Left lung (tissue), 14 donors: ENCODE results near the gene FKRP. TPM values are rescaled to one million over a fixed set of nuclear protein-coding genes. Genes with fewer than 3 reads are reported as not detected.
A peak's percentile ranks its signal among the peaks of the same experiment; 100 is the strongest.

Experiments
- ATAC-seq: fragments of 200-7000 bp; cut with Tn5 transposase; one replicate; pipeline ENCODE4 v1.9.1; 2020; ENCODE audit warnings: moderate library complexity
- DNase-seq, 4 donors: peaks; one replicate each; pipeline ENCODE4 v3.0.0-alpha.2; 2013 to 2020
- H3K27ac ChIP-seq, 2 donors: fragments of 200-600 bp; sonication (generic) in 1 of 2; one replicate each; pipeline versions ENCODE4 v1.5.0 to v1.8.0; 2020 to 2021
- H3K27me3 ChIP-seq, 2 donors: fragments of 200-600 bp; sonication (generic) in 1 of 2; one replicate each; pipeline versions ENCODE4 v1.5.0 to v1.8.0; 2020 to 2021
- H3K36me3 ChIP-seq, 2 donors: fragments of 200-600 bp; sonication (generic) in 1 of 2; one replicate each; pipeline versions ENCODE4 v1.5.0 to v1.8.0; 2020 to 2021
- H3K4me1 ChIP-seq, 2 donors: fragments of 200-600 bp; one replicate each; pipeline ENCODE4 v1.8.0; 2021
- H3K4me3 ChIP-seq, 2 donors: fragments of 200-600 bp; sonication (generic) in 1 of 2; one replicate each; pipeline versions ENCODE4 v1.5.0 to v1.8.0; 2020 to 2021; ENCODE audit warnings: mild to moderate bottlenecking in 1 of 2
- H3K9me3 ChIP-seq, 2 donors: fragments of 200-600 bp; sonication (generic) in 1 of 2; one replicate each; pipeline versions ENCODE4 v1.5.0 to v1.8.0; 2020 to 2021
- CTCF ChIP-seq, 2 donors: fragments of 200-600 bp; sonication (generic) in 1 of 2; IDR thresholded peaks; one replicate each; pipeline versions ENCODE4 v1.5.0 to v1.8.0; 2021; ENCODE audit warnings: antibody characterized with exemption in 2 of 2
- intact Hi-C, 2 donors: fragments of 100-400 bp; cut with DNase I; formaldehyde crosslinking; loops; one replicate each; pipeline versions ENCODE4 v1.11.2 to v1.14.2; 2022
- long read RNA-seq, 12 donors: library from polyadenylated mRNA in 2 of 12; unstranded in 2 of 12; transcript quantifications; one replicate each; pipeline ENCODE4 v2.0.0 and lab custom pipeline, GENCODE V29; 2019 to 2026
- polyA plus RNA-seq, 6 donors: library from polyadenylated mRNA; unstranded; fragments of 120-200 nt; gene quantifications; one replicate each; pipeline ENCODE4 v1.2.1, GENCODE V29; 2013; ENCODE audit not compliant: insufficient read length in 6 of 6
- total RNA-seq, 2 donors: library from RNA; stranded (reverse); fragmentation: NEBNext Ultra II Directional; extraction: Animal tissue kit (Norgen Biotek cat#: 25700); gene quantifications; one replicate each; pipeline ENCODE4 v1.2.1, GENCODE V29; 2021
- donor health status: DM: no; HTN: yes; CAD: no.
- donor health status: DM: no; HTN: no; CAD: no.

FKRP gene
- 10 to 100 TPM; 18.8 to 20.9 TPM for total RNA-seq
- polyA plus RNA-seq: 10 to 100 TPM; 19.8 to 29.6 (median 25.4) TPM
- long read RNA-seq, donor 1, partial matches to known transcripts: 62 of 76 reads
- long read RNA-seq, donor 1, other reads (novel, unspliced or antisense): 6 of 76 reads
- long read RNA-seq, donor 2, partial matches to known transcripts: 13 of 53 reads
- long read RNA-seq, donor 2, other reads (novel, unspliced or antisense): 33 of 53 reads
- long read RNA-seq, donor 3, partial matches to known transcripts: 6 of 36 reads
- long read RNA-seq, donor 3, other reads (novel, unspliced or antisense): 25 of 36 reads
- long read RNA-seq, donor 4, partial matches to known transcripts: 0 of 1 reads
- long read RNA-seq, donor 4, other reads (novel, unspliced or antisense): 1 of 1 reads
- long read RNA-seq, donor 5, partial matches to known transcripts: 5 of 31 reads
- long read RNA-seq, donor 5, other reads (novel, unspliced or antisense): 24 of 31 reads
- long read RNA-seq, donor 6, partial matches to known transcripts: 0 of 2 reads
- long read RNA-seq, donor 6, other reads (novel, unspliced or antisense): 0 of 2 reads
- long read RNA-seq, donor 7, partial matches to known transcripts: 0 of 1 reads
- long read RNA-seq, donor 7, other reads (novel, unspliced or antisense): 0 of 1 reads
- long read RNA-seq, donor 8, partial matches to known transcripts: 0 of 3 reads
- long read RNA-seq, donor 8, other reads (novel, unspliced or antisense): 0 of 3 reads
- long read RNA-seq, donor 9: 0 reads
- long read RNA-seq, donor 10: 0 reads
- long read RNA-seq, donor 11: 0 reads
- long read RNA-seq, donor 12, partial matches to known transcripts: 21 of 44 reads
- long read RNA-seq, donor 12, other reads (novel, unspliced or antisense): 20 of 44 reads

GRCh38 chr19:46745521-46746280, at the start of gene FKRP:
Gene FKRP (plus strand): TSS chr19:46746057. CDS start chr19:46755451, 9,394 bp downstream.
- H3K4me1 ChIP-seq: peaks cover 5 to 65% of the 10 kb centered on the region in 2 donors
- H3K36me3 ChIP-seq: peaks cover 0 to 10% of the 10 kb centered on the region in 2 donors
- H3K4me3 ChIP-seq: peak within 1 kb of the TSS; percentile 86 to 98
- DNase-seq (peak in 1 of 4 donors; percentile 87), ATAC-seq (peak; percentile 64)
- intact Hi-C loops: no loop called here
- no peak for TF ChIP-seq CTCF (IDR thresholded peaks at IDR 0.05)
- no peaks in the 10 kb centered on the region for H3K27me3 ChIP-seq
- no peaks in the 10 kb centered on the region for H3K9me3 ChIP-seq
- peak within 1 kb of the TSS; percentile 81 to 85 for H3K27ac ChIP-seq

- peaks cover 0 to 96% of the 10 kb centered on the region in 2 donors for H3K36me3 ChIP-seq
- H3K27ac ChIP-seq: no peak overlapping the region
- H3K4me1 ChIP-seq: peaks cover 0 to 8% of the 10 kb centered on the region in 2 donors
- intact Hi-C loops: no loop called here
- DNase-seq (no peak), ATAC-seq (no peak)
- no peaks in the 10 kb centered on the region for H3K27me3 ChIP-seq
- H3K4me3 ChIP-seq: no peak overlapping the region
- H3K9me3 ChIP-seq: no peaks in the 10 kb centered on the region
- no peak for TF ChIP-seq CTCF (IDR thresholded peaks at IDR 0.05)
Observed at GRCh38 chr19:46696866-46697203, 49.0 kb upstream of the FKRP start.

GRCh38 chr19:46697204-46697960, 48.5 kb upstream of the FKRP start:
- Histone ChIP-seq H3K36me3 (peaks cover 0 to 96% of the 10 kb centered on the region in 2 donors), H3K4me1 (peaks cover 0 to 8% of the 10 kb centered on the region in 2 donors), H3K27ac (no peak overlapping the region), H3K27me3 (no peaks in the 10 kb centered on the region), H3K9me3 (no peaks in the 10 kb centered on the region), H3K4me3 (no peak overlapping the region)
- ATAC-seq (peak; percentile 98), DNase-seq (peak; percentile 56 to 95 (median 86))
- intact Hi-C loops: no loop called here
- TF ChIP-seq CTCF (IDR thresholded peaks at IDR 0.05): no peak

- Histone ChIP-seq H3K36me3 (peaks cover 0 to 96% of the 10 kb centered on the region in 2 donors), H3K27ac (no peak overlapping the region), H3K27me3 (no peaks in the 10 kb centered on the region), H3K4me1 (peaks cover 0 to 8% of the 10 kb centered on the region in 2 donors), H3K9me3 (no peaks in the 10 kb centered on the region), H3K4me3 (no peak overlapping the region)
- DNase-seq (no peak), ATAC-seq (no peak)
- TF ChIP-seq CTCF (IDR thresholded peaks at IDR 0.05): no peak
- intact Hi-C loops: no loop called here
Observed at GRCh38 chr19:46698395-46699321, 47.2 kb upstream of the FKRP start.
